CD4-positive, alpha-beta T cell treated with Interleukin-15 for 4 hours (primary cell): ENCODE measurements around the gene KIR2DL3.
"Not testable (repeated sequence)": the region's sequence is repeated elsewhere in the genome, so short reads cannot be mapped to it uniquely, and the experiment has no call there.

ENCODE experiments used
- DNase-seq: peaks from one replicate; pipeline ENCODE4 v3.0.0-alpha.2; 2020; ENCODE audit warnings: low spot score

Gene KIR2DL3

DNA sequence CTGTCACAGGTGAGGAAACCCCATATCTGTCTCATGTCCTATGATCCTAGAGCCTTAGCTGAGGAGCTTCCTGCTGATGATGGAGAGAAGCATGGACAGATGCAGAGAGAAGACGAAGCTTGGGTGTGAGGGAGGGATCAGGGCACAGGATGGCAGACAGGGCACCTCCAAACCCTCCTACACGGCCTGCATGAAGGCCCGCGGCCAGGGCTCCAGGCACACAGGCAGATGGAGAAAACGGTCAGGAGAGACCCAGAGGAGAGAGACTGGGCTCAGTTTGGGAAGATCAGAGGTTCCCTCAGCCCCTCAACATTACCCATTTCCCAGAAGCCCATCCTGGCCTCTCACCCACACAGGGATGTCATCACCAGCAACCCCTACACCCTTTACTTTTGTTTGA, 5.8 kb downstream of the KIR2DL3 start:
- not testable (repeated sequence) for DNase-seq

DNA sequence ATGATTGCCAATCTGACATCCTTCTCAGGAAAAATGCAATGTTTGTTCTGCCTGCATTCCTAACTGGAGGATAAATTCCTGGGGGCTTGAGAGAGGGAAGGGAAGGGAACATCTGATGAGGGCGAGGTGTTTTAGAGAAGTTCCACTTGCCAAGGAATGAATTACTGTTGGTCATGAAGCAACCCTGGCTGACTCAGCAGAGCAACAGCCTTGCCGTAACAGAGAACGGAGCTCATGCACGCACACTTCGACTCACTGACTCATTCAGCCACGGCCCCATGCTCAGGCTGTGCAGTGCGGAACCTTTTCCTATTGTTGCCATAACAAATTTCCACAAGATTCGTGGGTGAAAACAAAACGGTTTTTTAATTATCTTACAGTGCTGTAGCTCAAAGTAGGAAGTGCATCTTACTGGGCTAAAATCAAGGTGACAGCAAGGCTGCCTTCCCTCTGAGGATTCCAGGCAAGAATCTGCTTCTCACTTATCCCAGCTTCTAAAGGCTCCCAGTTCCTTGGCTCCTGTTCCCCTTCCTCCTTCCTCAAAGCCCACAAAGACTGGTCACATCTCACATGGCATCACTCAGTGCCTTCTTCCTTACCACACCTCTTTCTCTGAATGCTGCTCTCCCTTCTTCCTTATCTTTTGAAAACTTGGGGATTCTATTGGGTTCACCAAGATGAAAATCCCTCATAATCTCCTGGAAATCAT, 9.5 kb downstream of the KIR2DL3 start:
- DNase-seq: not testable (repeated sequence)

DNA sequence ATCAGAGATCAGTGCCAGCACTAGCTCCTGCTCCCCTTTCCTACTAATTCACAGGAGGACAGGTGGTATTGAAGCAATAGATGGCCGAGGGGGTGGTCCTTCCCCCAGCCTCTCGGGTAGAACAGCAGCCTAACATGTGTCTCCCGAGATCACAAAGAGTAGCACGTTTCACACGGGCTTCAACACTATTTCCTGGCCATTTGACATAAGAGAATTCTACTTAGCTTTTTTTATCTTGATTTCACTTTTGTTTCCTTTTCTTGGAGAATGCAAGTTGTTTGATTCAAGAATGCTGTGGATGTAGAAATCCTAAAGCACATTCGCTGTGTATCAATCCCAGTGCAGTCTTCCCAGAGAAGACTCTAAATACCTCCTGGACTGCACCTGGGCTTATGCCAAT, 12.0 kb downstream of the KIR2DL3 start:
- DNase-seq: not testable (repeated sequence)

DNA sequence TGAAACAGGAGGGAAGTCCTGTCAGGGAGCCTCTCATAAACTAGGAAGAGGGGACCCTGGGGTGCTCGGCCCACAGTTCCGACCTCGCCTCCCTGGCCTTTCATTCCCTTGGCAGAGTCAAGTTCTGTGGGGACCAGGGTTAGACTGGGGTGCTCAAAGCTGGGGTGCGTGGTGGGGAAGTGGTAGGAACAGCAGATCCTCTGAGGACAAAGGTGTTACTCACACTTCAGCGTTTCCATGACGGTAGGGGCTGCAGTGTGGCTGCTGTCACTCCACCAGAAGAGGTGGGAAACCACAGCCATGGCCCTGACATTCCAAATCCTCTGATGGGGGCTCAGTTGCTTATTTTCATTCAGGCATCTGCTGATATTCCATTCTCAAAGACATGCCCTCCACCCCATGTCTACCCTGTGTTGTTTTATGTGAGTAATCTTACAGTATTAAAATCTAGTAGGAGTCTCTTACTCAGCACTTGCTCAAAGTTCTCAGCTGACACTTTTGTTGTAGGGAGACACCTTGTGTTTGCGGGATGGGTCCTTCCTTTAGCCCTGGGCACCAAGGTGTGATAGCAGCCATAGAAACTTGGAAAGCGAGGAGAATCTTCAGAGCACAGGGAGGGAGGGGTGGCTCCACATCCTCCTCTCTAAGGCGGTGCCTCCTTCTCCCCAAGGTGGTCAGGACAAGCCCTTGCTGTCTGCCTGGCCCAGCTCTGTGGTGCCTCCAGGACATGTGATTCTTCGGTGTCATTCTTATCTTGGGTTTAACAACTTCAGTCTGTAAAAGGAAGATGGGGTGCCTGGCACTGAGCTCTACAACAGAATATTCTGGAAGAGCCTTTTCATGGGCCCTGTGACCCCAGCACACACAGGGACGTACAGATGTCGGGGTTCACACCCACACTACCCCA, 18.1 kb downstream of the KIR2DL3 start:
- not testable (repeated sequence) for DNase-seq

DNA sequence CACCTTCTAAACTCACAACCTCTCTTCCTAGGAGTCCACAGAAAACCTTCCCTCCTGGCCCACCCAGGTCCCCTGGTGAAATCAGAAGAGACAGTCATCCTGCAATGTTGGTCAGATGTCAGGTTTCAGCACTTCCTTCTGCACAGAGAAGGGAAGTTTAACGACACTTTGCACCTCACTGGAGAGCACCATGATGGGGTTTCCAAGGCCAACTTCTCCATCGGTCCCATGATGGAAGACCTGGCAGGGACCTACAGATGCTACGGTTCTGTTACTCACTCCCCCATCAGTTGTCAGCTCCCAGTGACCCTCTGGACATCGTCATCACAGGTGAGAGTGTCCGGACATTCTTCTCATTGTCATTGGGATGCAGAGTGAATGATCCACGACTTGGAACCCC, 20.3 kb downstream of the KIR2DL3 start:
- DNase-seq: not testable (repeated sequence)

DNA sequence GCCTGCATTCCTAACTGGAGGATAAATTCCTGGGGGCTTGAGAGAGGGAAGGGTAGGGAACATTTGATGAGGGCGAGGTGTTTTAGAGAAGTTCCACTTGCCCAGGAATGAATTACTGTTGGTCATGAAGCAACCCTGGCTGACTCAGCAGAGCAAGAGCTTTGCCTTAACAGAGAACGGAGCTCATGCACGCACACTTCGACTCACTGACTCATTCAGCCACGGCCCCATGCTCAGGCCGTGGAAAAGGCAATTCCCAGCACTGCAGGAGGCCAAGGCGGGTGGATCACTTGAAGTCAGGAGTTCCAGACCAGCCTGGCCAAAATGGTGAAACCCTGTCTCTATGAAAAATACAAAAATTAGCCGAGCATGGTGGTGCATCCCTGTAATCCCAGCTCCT, 25.9 kb downstream of the KIR2DL3 start:
- DNase-seq: not testable (repeated sequence)

DNA sequence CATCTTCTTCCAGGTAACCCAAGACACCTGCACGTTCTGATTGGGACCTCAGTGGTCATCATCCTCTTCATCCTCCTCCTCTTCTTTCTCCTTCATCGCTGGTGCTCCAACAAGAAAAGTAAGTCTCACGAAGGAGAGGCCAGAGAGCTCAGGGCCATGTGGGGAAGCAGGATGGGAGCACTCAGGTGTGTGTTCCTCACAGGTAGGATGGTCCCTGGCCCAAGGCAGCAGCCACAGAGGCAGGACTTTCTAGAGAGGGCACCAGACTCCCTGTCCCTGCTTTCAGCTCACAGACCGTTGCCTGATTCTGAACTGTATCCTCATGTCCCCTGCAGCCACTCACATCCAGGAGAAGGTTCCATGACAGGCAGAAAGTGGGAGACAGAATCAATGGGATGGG, 28.2 kb downstream of the KIR2DL3 start:
- DNase-seq: not testable (repeated sequence)

DNA sequence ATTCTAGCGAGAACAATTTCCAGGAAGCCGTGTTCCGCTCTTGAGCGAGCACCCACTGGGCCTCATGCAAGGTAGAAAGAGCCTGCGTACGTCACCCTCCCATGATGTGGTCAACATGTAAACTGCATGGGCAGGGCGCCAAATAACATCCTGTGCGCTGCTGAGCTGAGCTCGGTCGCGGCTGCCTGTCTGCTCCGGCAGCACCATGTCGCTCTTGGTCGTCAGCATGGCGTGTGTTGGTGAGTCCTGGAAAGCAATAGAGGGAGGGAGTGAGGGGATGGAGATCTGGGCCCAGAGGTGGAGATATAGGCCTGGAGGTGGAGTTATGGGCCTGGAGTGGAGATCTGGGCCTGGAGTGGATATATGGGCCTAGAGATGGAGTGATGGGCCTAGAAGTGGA, 31.3 kb downstream of the KIR2DL3 start, which contains the start of gene KIR2DL1:
KIR2DL1 (plus strand) TSS at position 148 of the 400 bp plus-strand sequence; CDS start at position 206, 58 bp downstream.
- not testable (repeated sequence) for DNase-seq

DNA sequence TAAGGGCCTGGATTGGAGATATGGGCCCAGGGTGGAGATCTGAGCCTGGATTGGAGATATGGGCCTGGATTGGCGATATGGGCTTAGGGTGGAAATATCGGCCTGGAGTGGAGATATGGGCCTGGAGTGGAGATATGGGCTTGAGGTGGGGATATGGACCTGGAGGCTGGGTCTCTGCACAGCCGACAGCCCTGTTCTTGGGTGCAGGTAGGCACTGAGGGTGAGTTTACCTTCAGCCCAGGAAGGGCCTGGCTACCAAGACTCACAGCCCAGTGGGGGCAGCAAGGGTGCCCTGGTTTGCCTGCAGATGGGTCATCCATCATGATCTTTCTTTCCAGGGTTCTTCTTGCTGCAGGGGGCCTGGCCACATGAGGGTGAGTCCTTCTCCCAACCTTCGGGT, 32.2 kb downstream of the KIR2DL3 start:
- not testable (repeated sequence) for DNase-seq

DNA sequence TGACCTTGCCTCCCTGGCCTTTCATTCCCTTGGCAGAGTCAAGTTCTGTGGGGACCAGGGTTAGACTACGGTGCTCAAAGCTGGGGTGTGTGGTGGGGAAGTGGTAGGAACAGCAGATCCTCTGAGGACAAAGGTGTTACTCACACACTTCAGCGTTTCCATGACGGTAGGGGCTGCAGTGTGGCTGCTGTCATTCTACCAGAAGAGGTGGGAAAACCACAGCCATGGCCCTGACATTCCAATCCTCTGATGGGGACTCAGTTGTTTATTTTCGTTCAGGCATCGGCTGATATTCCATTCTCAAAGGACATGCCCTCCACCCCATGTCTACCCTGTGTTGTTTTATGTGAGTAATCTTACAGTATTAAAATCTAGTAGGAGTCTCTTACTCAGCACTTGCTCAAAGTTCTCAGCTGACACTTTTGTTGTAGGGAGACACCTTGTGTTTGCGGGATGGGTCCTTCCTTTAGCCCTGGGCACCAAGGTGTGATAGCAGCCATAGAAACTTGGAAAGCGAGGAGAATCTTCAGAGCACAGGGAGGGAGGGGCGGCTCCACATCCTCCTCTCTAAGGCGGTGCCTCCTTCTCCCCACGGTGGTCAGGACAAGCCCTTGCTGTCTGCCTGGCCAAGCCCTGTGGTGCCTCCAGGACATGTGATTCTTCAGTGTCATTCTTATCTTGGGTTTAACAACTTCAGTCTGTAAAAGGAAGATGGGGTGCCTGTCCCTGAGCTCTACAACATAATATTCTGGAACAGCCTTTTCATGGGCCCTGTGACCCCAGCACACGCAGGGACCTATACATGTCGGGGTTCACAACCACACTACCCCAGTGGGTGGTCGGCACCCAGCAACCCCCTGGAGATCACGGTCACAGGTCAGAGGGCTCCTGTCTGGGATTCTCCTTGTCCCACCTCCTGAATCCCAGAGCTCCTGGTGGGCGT, 33.0 kb downstream of the KIR2DL3 start:
- not testable (repeated sequence) for DNase-seq

DNA sequence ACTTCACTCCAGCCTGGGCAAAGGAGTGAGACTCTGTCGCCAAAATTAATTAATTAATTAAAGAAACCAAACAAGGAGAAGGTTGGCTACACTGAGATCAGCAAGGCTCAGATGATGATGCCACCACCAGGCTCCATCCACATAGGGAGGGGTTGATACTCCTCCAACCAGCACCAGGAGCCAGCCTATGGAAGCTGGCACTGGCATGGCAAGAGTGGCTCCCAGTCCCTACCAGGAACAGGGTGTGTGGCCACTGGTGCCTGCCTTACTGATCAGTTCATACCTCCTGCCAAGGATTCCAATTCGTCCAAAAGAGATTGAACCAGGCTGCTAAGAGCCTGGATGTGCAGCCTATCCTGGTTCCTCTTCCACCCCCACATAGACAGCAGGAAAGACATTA, 34.4 kb downstream of the KIR2DL3 start:
- DNase-seq: not testable (repeated sequence)

DNA sequence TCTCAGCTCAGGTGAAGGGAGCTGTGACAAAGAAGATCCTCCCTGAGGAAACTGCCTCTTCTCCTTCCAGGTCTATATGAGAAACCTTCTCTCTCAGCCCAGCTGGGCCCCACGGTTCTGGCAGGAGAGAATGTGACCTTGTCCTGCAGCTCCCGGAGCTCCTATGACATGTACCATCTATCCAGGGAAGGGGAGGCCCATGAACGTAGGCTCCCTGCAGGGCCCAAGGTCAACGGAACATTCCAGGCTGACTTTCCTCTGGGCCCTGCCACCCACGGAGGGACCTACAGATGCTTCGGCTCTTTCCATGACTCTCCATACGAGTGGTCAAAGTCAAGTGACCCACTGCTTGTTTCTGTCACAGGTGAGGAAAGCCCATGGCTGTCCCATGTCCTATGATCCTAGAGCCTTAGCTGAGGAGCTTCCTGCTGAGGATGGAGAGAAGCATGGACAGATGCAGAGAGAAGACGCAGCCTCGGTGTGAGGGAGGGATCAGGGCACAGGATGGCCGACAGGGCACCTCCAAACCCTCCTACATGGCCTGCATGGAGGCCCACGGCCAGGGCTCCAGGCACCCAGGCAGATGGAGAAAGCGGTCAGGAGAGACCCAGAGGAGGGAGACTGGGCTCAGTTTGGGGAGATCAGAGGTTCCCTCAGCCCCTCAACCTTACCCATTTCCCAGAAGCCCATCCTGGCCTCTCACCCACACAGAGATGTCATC, 36.9 kb downstream of the KIR2DL3 start:
- DNase-seq: not testable (repeated sequence)

DNA sequence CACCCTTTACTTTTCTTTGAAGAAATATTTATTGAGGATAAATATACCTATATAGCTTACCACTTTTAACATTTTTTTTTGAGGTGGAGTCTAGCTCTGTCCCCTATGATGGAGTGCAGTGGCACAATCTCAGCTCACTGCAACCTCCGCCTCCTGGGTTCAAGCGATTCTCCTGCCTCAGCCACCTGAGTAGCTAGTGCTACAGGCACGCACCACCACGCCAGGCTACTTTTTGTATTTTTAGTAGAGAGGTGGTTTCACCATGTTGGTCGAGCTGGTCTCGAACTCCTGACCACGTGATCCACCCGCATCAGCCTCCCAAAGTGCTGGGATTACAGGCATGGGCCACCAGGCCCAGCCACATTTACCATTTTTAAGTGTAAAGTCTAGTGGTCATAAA, 37.5 kb downstream of the KIR2DL3 start:
- DNase-seq: not testable (repeated sequence)

DNA sequence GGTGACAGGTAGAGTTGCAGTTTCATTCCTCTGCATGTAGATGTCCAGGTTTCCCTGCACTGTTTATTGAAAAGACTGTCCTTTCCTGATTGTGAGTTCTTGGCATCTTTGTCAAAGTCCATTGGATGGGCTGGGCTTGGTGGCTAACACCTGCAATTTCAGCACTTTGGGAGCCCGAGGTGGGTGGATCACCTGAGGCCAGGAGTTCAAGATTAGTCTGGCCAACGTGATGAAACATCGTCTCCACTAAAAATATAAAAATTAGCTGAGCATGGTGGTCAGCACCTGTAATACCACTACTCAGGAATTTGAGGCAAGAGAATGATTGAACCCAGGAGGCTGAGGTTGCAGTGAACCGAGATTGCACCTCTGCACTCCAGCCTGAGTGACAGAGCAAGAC, 39.5 kb downstream of the KIR2DL3 start:
- not testable (repeated sequence) for DNase-seq

DNA sequence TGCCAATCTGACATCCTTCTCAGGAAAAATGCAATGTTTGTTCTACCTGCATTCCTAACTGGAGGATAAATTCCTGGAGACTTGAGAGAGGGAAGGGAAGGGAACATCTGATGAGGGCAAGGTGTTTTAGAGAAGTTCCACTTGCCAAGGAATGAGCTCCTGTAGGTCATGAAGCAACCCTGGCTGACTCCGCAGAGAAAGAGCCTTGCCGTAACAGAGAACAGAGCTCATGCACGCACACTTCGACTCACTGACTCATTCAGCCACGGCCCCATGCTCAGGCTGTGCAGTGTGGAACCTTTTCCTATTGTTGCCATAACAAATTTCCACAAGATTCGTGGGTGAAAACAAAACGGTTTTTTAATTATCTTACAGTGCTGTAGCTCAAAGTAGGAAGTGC, 40.6 kb downstream of the KIR2DL3 start:
- not testable (repeated sequence) for DNase-seq

DNA sequence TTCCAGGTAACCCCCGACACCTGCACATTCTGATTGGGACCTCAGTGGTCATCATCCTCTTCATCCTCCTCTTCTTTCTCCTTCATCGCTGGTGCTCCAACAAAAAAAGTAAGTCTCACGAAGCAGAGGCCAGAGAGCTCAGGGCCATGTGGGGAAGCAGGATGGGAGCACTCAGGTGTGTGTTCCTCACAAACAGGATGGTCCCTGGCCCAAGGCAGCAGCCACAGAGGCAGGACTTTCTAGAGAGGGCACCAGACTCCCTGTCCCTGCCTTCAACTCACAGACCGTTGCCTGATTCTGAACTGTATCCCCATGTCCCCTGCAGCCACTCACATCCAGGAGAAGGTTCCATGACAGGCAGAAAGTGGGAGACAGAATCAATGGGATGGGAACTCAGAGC, 44.6 kb downstream of the KIR2DL3 start:
- not testable (repeated sequence) for DNase-seq

DNA sequence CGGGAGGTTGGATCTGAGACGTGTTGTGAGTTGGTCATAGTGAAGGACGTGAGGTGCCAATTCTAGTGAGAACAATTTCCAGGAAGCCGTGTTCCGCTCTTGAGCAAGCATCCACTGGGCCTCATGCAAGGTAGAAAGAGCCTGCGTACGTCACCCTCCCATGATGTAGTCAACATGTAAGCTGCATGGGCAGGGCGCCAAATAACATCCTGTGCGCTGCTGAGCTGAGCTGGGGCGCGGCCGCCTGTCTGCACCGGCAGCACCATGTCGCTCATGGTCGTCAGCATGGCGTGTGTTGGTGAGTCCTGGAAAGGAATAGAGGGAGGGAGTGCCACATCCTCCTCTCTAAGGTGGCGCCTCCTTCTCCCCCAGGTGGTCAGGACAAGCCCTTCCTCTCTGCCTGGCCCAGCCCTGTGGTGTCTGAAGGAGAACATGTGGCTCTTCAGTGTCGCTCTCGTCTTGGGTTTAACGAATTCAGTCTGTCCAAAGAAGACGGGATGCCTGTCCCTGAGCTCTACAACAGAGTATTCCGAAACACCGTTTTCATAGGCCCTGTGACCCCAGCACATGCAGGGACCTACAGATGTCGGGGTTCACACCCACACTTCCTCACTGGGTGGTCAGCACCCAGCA, 47.9 kb downstream of the KIR2DL3 start:
- not testable (repeated sequence) for DNase-seq

DNA sequence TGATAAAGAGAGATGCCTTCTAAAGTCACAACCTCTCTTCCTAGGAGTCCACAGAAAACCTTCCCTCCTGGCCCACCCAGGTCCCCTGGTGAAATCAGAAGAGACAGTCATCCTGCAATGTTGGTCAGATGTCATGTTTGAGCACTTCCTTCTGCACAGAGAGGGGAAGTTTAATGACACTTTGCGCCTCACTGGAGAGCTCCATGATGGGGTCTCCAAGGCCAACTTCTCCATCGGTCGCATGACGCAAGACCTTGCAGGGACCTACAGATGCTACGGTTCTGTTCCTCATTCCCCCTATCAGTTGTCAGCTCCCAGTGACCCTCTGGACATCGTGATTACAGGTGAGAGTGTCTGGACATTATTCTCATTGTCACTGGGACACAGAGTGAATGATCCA, 49.8 kb downstream of the KIR2DL3 start:
- not testable (repeated sequence) for DNase-seq

DNA sequence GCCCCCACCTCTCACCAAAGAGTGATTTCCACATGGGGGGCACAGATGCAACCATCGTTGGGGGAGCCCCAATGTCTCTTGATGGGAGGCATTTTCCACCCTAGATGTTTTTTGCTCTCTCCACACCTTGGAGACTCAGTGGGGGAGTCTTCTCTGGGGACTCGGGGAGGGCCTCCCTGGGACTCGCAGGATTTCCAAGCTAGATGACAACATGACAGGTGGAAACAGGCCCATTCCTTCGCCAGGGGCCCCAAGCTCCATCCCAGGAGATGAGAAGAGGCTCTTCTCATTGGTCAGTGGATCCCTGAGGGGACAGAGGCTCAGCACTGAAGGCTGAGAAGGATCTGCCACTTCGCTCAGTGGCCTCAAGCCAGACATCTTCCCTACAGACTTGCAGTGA, 52.4 kb downstream of the KIR2DL3 start:
- no peak for DNase-seq

DNA sequence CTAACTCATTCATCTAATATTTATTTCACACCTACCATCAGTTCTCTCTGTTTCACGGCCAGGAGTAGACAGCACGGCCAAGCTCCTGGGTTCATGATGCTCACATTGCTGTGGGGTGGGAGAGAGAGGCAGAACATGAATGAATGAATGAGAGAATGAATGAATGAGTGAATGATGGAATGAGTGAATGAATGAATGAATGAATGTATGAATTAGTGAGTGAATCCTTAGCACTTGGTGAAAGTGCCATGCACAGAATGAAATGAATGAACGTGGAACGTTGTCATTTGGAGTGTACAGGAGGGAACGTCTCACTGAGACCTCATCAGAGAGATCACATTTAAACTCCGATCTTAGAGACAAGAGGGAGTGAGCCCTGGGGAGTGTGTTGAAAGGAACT, 53.2 kb downstream of the KIR2DL3 start:
- no peak for DNase-seq

DNA sequence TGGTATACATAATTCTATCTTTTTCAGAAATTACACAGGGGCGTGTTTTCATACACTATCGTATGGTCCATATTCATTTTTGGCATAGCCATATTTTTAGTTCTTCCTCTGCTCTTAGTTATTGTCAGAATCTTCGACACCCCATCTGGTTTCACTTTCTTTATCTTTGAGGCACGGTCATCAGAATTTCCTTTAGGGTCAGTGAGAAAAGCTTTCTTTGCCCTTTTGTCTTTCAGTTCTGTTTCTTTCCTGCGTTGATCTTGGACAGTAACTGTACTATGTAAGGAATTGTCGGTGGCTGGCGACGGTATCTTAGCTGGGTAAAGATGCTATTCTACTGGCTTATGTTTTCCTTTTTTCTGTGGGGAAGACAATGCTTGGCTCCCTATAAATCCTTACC, 54.5 kb downstream of the KIR2DL3 start:
- DNase-seq: no peak
